Measurements from ENCODE around the gene OST4. TPM values are rescaled to one million over a fixed set of nuclear protein-coding genes. Genes with fewer than 3 reads are reported as not detected.

The OST4 gene
- total RNA-seq, 1 donor from 2014 or later: 248 TPM

GRCh38 chr2:27094353-27094984, 23.0 kb upstream of the OST4 start:
- TF ChIP-seq CTCF (IDR thresholded peaks at IDR 0.05): no peak
- no peak for ATAC-seq
- intact Hi-C loops (cut with DNase I): no loop called here
- no peak overlapping the region for H3K27ac ChIP-seq
- DNase-seq: no peak
- H3K9me3 ChIP-seq: no peaks in the 10 kb centered on the region
- H3K4me1 ChIP-seq: peaks cover 8% of the 10 kb centered on the region
- no peaks in the 10 kb centered on the region for H3K36me3 ChIP-seq
- H3K27me3 ChIP-seq: no peaks in the 10 kb centered on the region
- no peak overlapping the region for H3K4me3 ChIP-seq

GRCh38 chr2:27093430-27094352, 22.2 kb upstream of the OST4 start:
- intact Hi-C loops (cut with DNase I): no loop called here
- Histone ChIP-seq H3K9me3 (no peaks in the 10 kb centered on the region), H3K4me1 (peaks cover 8% of the 10 kb centered on the region), H3K27ac (no peak overlapping the region), H3K27me3 (no peaks in the 10 kb centered on the region), H3K36me3 (no peaks in the 10 kb centered on the region), H3K4me3 (no peak overlapping the region)
- DNase-seq (no peak), ATAC-seq (no peak)
- TF ChIP-seq CTCF (IDR thresholded peaks at IDR 0.05): no peak

GRCh38 chr2:27092696-27093429, 21.4 kb upstream of the OST4 start:
- ATAC-seq (no peak), DNase-seq (no peak)
- no peak overlapping the region for H3K4me3 ChIP-seq
- H3K9me3 ChIP-seq: no peaks in the 10 kb centered on the region
- peaks cover 8% of the 10 kb centered on the region for H3K4me1 ChIP-seq
- intact Hi-C loops (cut with DNase I): no loop called here
- H3K36me3 ChIP-seq: no peaks in the 10 kb centered on the region
- no peaks in the 10 kb centered on the region for H3K27me3 ChIP-seq
- TF ChIP-seq CTCF (IDR thresholded peaks at IDR 0.05): no peak
- H3K27ac ChIP-seq: no peak overlapping the region

- Histone ChIP-seq H3K27ac (no peak overlapping the region), H3K9me3 (no peaks in the 10 kb centered on the region), H3K27me3 (no peaks in the 10 kb centered on the region), H3K36me3 (no peaks in the 10 kb centered on the region), H3K4me1 (peaks cover 16% of the 10 kb centered on the region), H3K4me3 (no peak overlapping the region)
- no peak for ATAC-seq
- TF ChIP-seq CTCF (IDR thresholded peaks at IDR 0.05): no peak
- DNase-seq: no peak
- intact Hi-C loops (cut with DNase I): no loop called here
Observed at GRCh38 chr2:27091746-27092695, 20.6 kb upstream of the OST4 start.

Measured in upper lobe of right lung (tissue), 1 donor.